LHCN-M2 (cell line): Measurements from ENCODE around the gene PRAC1. TPM values are rescaled to one million over a fixed set of nuclear protein-coding genes. Genes with fewer than 3 reads are reported as not detected.
"Not testable (repeated sequence)": the region's sequence is repeated elsewhere in the genome, so short reads cannot be mapped to it uniquely, and the experiment has no call there.

Experiments
- DNase-seq: peaks from one replicate; pipeline ENCODE4 v3.0.0-alpha.2; 2012; ENCODE audit warnings: low read depth
- total RNA-seq: library from RNA; depleted of rRNA; stranded (reverse); fragments of >200 nt; gene quantifications from 2 replicates; pipeline ENCODE4 v1.2.3, GENCODE V29; 2014

The PRAC1 gene
- total RNA-seq, 1 experiment from 2014 or later = not detected

- DNase-seq = no peak
Observed at GRCh38 chr17:48726916-48727286, 4.6 kb upstream of the PRAC1 start.

GRCh38 chr17:48726114-48726915, 4.0 kb upstream of the PRAC1 start:
- no peak for DNase-seq

GRCh38 chr17:48725288-48726064, 3.2 kb upstream of the PRAC1 start:
- DNase-seq = no peak

GRCh38 chr17:48725004-48725287, 2.6 kb upstream of the PRAC1 start:
- DNase-seq = no peak

GRCh38 chr17:48724251-48725003, 2.1 kb upstream of the PRAC1 start:
- DNase-seq = peak; percentile 67

- DNase-seq = no peak
Observed at GRCh38 chr17:48723423-48724250, 1.3 kb upstream of the PRAC1 start.

- no peak for DNase-seq
Observed at GRCh38 chr17:48722915-48723422, 651 bp upstream of the PRAC1 start, which contains the start of gene PRAC2. PRAC2 (plus strand) TSS chr17:48723185; CDS start chr17:48724411, 1,226 bp downstream.

GRCh38 chr17:48721009-48721402, 1.3 kb downstream of the PRAC1 start:
- no peak for DNase-seq

GRCh38 chr17:48720266-48721008, 1.9 kb downstream of the PRAC1 start:
- no peak for DNase-seq

GRCh38 chr17:48719642-48720265, 2.6 kb downstream of the PRAC1 start:
- DNase-seq = no peak

- no peak for DNase-seq
Observed at GRCh38 chr17:48718761-48719641, 3.3 kb downstream of the PRAC1 start.

GRCh38 chr17:48718227-48718760, 4.0 kb downstream of the PRAC1 start:
- no peak for DNase-seq

GRCh38 chr17:48717367-48718226, 4.7 kb downstream of the PRAC1 start:
- DNase-seq = no peak

GRCh38 chr17:48716549-48716948, 5.8 kb downstream of the PRAC1 start:
- DNase-seq = not testable (repeated sequence)

GRCh38 chr17:48715496-48716399, 6.6 kb downstream of the PRAC1 start:
- DNase-seq = peak; percentile 8

GRCh38 chr17:48711128-48711527, 11.2 kb downstream of the PRAC1 start:
- DNase-seq = peak; percentile 29
